NOMO-1 treated with DMSO at 0.1 percent for 48 hours (cell line): ENCODE data around the gene SLC12A7.
A peak's percentile ranks its signal among the peaks of the same experiment; 100 is the strongest.
"Not testable (repeated sequence)": the region's sequence is repeated elsewhere in the genome, so short reads cannot be mapped to it uniquely, and the experiment has no call there.

Experiments used
- DNase-seq: peaks from one replicate; lab custom pipeline; 2025; ENCODE audit not compliant: unreplicated experiment; lab: John Stamatoyannopoulos, UW

Gene SLC12A7

GRCh38 chr5:1011741-1012312 is 100.0 kb downstream of the SLC12A7 start:
- DNase-seq, result no peak

- peak; percentile 49 for DNase-seq
Observed at GRCh38 chr5:1011226-1011631, 100.6 kb downstream of the SLC12A7 start.

DNA sequence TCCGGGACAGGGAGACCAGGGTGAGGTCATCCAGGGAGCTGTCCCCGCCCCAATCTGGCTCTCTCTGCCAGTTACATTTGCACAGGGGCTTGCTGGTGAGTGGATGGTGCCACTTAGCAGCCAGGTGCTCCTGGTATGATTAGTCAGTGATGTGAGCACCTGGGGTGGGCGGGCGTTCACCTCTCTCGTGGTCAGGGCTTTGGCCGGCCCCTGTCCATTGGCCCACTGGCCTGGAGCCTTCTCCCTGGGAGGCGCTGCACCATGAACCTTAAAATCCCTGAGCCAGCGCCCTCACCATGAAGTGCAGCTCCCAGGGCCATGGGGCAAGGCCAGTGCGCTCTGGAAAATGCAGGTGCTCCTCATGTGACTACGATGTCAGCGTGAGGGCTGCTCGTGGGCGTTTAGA is 101.2 kb downstream of the SLC12A7 start:
- no peak for DNase-seq

DNA sequence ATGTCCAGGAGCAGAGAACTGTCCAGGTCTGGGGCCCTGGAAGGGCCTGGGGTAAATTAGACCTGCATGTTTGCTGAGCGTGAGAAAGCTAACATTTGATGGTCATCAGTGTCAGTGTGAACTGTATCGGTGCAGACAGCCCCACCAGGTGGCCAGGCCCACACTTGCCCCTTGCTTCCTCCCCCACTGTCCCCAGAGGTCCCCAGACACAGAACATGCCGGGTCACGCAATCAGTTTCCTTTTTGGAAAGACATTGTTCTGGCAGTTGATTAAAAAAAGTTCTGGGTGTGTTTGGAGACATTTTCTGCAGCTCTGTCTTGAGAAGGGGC is 101.7 kb downstream of the SLC12A7 start:
- DNase-seq, result peak; percentile 43

- DNase-seq, result no peak
Observed at GRCh38 chr5:1009359-1010180, 102.3 kb downstream of the SLC12A7 start.

- DNase-seq, result peak; percentile 42
Observed at GRCh38 chr5:1008451-1009358, 103.2 kb downstream of the SLC12A7 start, which contains the start of gene NKD2. Gene NKD2 (plus strand): TSS chr5:1008802. CDS start chr5:1009058, 256 bp downstream.

DNA sequence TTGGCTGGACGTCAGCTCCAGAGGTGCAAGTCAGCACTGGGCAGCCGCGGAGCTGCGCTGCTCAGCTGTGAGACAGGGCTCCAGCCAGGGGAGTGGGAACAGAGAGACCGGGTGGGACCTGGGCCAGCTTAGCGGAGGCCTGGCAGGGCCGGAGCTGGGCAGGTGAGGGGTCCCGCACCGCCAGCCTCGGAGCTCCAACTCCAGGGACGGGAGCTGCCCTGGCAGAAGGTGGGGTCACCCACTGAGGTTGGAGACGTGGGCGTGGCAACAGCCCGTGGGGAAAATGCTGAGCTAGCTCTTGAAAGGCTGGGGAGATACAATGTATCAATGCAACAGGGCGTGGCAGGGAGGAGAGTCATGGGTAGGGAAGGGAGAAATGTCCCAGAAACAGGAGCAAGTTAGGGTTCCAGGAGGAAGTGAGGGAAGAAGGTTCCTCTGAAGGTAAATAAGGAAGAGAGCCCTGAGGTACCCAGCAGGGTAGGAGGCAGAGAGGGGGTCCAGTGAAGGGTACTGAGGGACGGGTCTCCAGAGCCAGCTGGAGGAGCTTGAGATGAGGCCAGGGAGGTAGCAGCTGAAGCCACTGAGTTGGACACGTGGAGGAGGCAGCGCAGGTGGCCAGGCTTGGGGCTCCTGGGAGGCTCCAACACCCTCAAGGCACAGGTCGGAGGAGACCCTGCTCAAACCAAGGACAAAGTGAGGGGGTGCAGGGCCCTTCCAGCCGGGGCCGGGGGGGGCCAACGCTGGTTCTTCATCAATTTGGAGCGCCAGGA is 104.0 kb downstream of the SLC12A7 start:
- DNase-seq, result no peak

- DNase-seq, result no peak
Observed at GRCh38 chr5:1007221-1007680, 104.6 kb downstream of the SLC12A7 start.

DNA sequence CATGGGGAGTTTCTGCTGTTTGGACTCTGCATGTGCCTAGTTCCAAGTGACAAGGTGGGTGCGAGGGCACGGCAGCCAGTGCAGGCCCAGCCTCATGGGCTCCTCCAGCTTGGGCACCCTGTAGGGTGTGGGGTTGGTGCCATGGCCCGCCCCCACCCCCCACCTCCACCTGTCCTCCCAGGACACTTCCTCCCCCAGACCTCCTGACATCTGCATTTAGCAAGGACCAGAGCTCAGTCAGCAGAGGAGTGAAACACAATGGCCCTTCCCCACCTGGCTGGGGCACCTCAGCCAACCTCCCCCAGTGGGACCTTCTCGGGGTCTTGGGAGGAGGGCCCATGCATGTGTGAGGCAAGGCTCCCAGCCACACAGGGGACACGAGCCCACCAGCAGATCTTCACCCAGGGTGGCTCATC is 105.2 kb downstream of the SLC12A7 start:
- no peak for DNase-seq

DNA sequence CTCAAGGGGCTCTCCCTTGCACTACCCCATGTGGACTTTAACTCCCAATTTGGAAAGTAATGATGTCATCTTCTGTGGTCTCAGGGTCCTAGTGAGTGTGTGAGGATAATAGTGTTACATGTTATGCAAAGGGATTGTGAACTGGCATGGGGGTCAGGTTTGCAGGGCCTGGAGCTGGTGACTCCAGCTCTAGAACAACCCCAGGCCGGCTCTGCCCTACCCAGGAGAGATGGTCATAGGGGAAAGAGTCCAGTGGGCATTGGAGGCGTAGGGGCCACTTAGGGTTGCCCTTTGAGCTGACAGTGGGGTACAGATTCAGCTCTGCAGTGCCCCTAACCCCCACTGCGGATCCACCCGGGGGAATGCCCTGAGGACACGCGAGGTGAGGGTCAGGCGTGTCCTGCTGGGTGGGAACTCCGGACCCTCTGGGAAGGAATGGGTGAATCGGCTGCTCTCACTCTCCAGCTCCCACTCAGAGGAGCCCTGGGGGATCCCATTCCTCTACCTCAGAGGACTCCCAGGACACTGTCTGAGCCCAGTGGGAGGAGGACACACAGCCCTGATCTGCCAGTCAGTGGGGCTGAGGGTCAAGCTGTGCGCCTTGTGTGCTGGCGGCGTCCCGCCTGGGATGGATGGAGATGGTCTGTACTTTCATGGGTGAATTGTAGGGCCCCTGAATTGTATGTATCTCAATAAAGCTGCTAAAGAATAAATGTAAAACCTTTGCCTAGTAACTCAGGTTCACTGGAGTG is 105.8 kb downstream of the SLC12A7 start:
- DNase-seq, result no peak

DNA sequence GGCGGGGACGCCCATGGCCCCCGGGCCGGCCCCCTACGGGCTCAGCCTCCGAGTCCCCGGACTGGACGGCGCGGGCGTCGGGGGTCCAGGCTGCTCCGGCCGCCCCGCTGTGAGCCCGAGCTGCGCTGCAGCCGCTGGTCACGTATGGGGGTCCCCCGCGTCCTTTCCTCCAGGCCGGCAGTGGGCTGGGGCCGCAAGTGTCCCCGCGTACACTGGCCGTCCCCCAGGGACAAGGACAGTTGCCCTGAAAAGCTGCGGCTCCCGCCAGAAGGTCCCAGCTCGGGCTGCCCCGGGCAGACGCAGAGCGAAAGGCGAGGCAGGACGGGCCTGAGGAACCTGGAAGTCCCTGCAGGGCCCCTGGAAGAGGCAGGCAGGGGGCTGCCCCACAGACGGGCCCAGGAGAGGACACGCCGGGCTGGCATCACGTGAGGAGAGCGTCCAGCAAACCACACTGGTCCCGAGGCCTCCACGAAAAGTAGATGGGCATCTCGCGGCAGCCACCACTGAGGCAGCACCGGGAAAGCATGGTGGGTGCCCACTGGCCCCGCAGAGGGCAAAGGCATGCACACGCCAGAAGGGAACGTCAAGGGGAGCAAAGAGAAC is 106.5 kb downstream of the SLC12A7 start:
- DNase-seq, result no peak

- peak; percentile 49 for DNase-seq
Observed at GRCh38 chr5:1004461-1005248, 107.2 kb downstream of the SLC12A7 start.

- DNase-seq, result peak; percentile 59
Observed at GRCh38 chr5:1003296-1003937, 108.4 kb downstream of the SLC12A7 start.

GRCh38 chr5:1002836-1003235 is 109.0 kb downstream of the SLC12A7 start:
- no peak for DNase-seq

DNA sequence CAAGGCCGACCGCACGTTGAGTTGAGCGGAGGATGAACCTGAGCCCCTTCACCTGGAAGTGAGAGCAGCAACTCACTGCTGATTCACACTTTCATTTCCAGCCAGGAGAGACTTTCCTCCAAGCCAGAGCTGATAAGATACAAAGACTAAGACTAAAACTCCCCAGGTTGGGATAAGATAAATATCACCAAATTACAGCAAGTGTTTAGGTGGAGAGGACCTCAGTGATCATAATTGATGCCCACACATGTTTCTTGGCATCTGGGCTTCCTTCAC is 109.7 kb downstream of the SLC12A7 start:
- DNase-seq, result no peak

DNA sequence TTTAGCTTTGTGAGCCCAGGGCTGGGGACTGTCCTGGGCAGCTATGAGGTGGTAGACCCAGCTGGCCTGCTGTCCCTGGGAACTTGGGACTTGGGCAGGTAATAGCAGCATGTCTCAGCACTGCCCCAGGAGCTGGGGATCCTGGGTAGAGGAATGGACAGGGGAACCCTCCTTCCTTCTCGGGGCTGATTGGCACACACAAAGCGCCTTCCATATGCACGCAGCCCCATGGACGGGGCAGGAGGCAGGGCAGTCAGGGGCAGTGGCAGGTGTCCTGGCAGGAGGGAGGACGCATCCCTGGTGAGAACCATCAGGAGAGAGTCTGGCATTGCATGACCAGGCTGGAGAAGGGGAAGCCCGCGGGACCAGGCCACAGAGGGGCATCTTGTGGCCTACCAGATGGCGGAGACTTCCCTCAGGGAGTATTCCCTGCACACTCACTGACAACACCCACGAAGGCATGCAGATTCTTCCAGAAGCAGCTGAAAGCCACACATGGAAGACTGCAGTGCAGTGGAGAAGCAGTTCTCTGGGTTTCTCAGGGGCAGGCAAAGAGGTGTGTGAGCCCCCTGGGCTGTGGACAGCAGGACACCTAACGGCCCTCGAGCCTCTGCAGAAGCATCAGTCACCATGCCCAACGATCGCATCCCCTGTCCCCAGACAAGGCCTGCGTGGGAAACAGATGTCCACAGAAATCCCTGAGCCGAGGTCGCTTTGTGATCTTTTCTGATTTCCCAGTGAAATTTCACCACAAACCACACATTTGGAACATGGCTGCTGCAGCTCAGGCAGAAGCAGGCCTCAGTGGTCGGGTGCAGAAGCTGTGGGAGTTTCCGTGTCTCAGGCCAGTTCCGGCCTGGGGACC is 110.2 kb downstream of the SLC12A7 start:
- no peak for DNase-seq

DNA sequence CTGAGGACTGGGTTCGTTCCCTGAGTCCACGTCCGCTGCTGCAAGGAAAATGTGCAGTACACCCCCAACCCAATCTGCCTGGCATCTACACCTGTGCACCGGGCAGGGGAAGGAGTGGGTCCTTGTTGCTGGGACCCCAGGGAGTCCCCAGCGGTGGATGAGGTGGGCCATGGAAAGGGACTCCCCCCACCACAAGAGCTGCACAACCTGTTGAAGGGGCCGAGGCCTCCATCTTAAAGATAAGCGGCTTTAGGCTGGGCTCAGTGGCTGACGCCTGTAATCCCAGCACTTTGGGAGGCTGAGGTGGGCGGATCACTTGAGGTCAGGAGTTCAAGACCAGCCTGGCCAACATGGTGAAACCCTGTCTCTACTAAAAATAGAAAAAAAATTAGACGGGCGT is 111.0 kb downstream of the SLC12A7 start:
- DNase-seq, result not testable (repeated sequence)
